ENCODE measurements around the gene TJP1. TPM values are rescaled to one million over a fixed set of nuclear protein-coding genes. Genes with fewer than 3 reads are reported as not detected.

Gene TJP1
- total and polyA plus RNA-seq, 2 of the 8 experiments (the other 6 are each of a cell fraction or from before 2014, with no cell fraction given): 46.3 to 138 TPM

- H3K14ac ChIP-seq (ENCODE audit: insufficient read length): no peak overlapping the region
- POLR2A ChIA-PET (ENCODE audit: partially characterized antibody): no interaction called here
- no peaks in the 10 kb centered on the region for H3K23me2 ChIP-seq (ENCODE audit: low read depth, low read length)
- H2BK12ac ChIP-seq (ENCODE audit: low read depth, low read length): no peak overlapping the region
- no peaks in the 10 kb centered on the region for H3K27me3 ChIP-seq (replicated peaks in 1 of 4; ENCODE audit: control insufficient read depth in 3 of 4, extremely low read depth in 1 of 4, insufficient read depth in 3 of 4, low read length in 3 of 4)
- no peak overlapping the region for H4K91ac ChIP-seq (replicated peaks; ENCODE audit: insufficient read length, low read length)
- CTCF ChIA-PET (ENCODE audit: partially characterized antibody): interaction anchor here (0.6 to 1.0 kb wide), 2 partner anchors 64 to 131 kb away, joined by 3 read pairs; no protein-coding TSS in a partner anchor
- H3K36me3 ChIP-seq (ENCODE audit: control insufficient read depth in 2 of 4, insufficient read depth in 4 of 4, low read length in 3 of 4): peaks cover 0 to 14% (median 5%) of the 10 kb centered on the region in 4 experiments; a peak in 2 of 8 replicates
- DNase-seq (ENCODE audit: low read depth in 1 of 2, low spot score in 2 of 2) (no peak), FAIRE-seq (no peak)
- no peaks in the 10 kb centered on the region for H4K20me1 ChIP-seq (replicated peaks in 1 of 2; ENCODE audit: control insufficient read depth in 1 of 2, insufficient read depth in 2 of 2, low read length in 2 of 2)
- peaks cover 3 to 82% of the 10 kb centered on the region in 2 experiments; a peak in 2 of 4 replicates for H3K79me2 ChIP-seq (ENCODE audit: control insufficient read depth in 1 of 2, insufficient read depth in 2 of 2, low read length in 2 of 2)
- no peak overlapping the region for H3K27ac ChIP-seq (ENCODE audit: low read depth, low read length)
- H2BK120ac ChIP-seq (replicated peaks; ENCODE audit: low read depth, low read length): no peak overlapping the region
- H3K4me2 ChIP-seq (ENCODE audit: insufficient read depth in 1 of 2, low read depth in 2 of 2, low read length in 2 of 2): no peak overlapping the region
- H3K18ac ChIP-seq (ENCODE audit: extremely low read depth, low read length): no peak overlapping the region
- H3K79me1 ChIP-seq (ENCODE audit: low read depth, low read length): peaks cover 2% of the 10 kb centered on the region
- no peak overlapping the region for H3K9ac ChIP-seq (replicated peaks in 1 of 4; ENCODE audit: extremely low read depth in 1 of 4, low read depth in 3 of 4, low read length in 3 of 4)
- H2AK5ac ChIP-seq (ENCODE audit: low read depth, low read length): no peak overlapping the region
- H3K4me1 ChIP-seq (replicated peaks in 1 of 4; ENCODE audit: control insufficient read depth in 3 of 4, insufficient read depth in 4 of 4, low read length in 3 of 4): no peaks in the 10 kb centered on the region
- 89% methylated on average over 1 of the region's 1 CpG; no CpG with 5 or more reads in 1 of the 2 experiments for WGBS, 2 experiments (ENCODE audit: extremely low coverage in 1 of 2, insufficient coverage in 1 of 2, insufficient read length in 1 of 2, insufficient replicate concordance in 2 of 2, low coverage in 1 of 2, low lambda C conversion rate in 2 of 2, missing lambda C conversion rate in 1 of 2)
- no peak overlapping the region for H3K56ac ChIP-seq (replicated peaks; ENCODE audit: insufficient read length, low read depth, low read length)
- no peaks in the 10 kb centered on the region for H3K9me3 ChIP-seq (ENCODE audit: insufficient read depth in 2 of 2, low read depth in 1 of 2, low read length in 1 of 2)
- no peak overlapping the region for H3K23ac ChIP-seq (ENCODE audit: insufficient read length)
- no peak overlapping the region for H2BK5ac ChIP-seq (ENCODE audit: low read depth, low read length)
- H4K8ac ChIP-seq (ENCODE audit: extremely low read depth, insufficient read depth, low read length): no peak overlapping the region
- no peak overlapping the region for H3K4me3 ChIP-seq (ENCODE audit: extremely low read depth in 1 of 4, insufficient read depth in 2 of 4, low read depth in 3 of 4, low read length in 4 of 4)
- no peak overlapping the region for H2AFZ ChIP-seq (ENCODE audit: low read length)
- H2BK15ac ChIP-seq (ENCODE audit: low read length): no peak overlapping the region
- no peak overlapping the region for H4K5ac ChIP-seq (ENCODE audit: insufficient read length, low read depth, low read length)
- H3K4ac ChIP-seq (replicated peaks; ENCODE audit: insufficient read length, low read depth, low read length): no peak overlapping the region
- no peak overlapping the region for H2BK20ac ChIP-seq (ENCODE audit: low read length)
- TF ChIP-seq RFX5 (IDR thresholded peaks at IDR 0.05; ENCODE audit: borderline replicate concordance, low read depth, low read length) (no peak), CHD1 (IDR thresholded peaks at IDR 0.05; ENCODE audit: low read depth, low read length) (no peak), RAD21 (IDR thresholded peaks at IDR 0.05 in 1 of 2, conservative IDR thresholded peaks at IDR 0.05 in 1 of 2; ENCODE audit: low read depth in 2 of 2, low read length in 2 of 2) (no peak), YY1 (IDR thresholded peaks at IDR 0.05; ENCODE audit: low read depth, low read length) (no peak), RXRA (IDR thresholded peaks at IDR 0.05; ENCODE audit: insufficient read depth, low read depth, low read length) (no peak), KDM4A (IDR thresholded peaks at IDR 0.05; ENCODE audit: low read depth, low read length, severe bottlenecking) (no peak), FOSL1 (IDR thresholded peaks at IDR 0.05; ENCODE audit: insufficient read depth, low read depth, low read length) (no peak), TAF7 (optimal IDR thresholded peaks at IDR 0.05; ENCODE audit: borderline replicate concordance, low read depth, low read length) (no peak), SIN3A (conservative IDR thresholded peaks at IDR 0.05 in 1 of 2, IDR thresholded peaks at IDR 0.05 in 1 of 2; ENCODE audit: low read depth in 1 of 2, low read length in 2 of 2) (no peak), EP300 (IDR thresholded peaks at IDR 0.05; ENCODE audit: borderline replicate concordance in 1 of 2, low read depth in 2 of 2, low read length in 2 of 2) (no peak), CTBP2 (IDR thresholded peaks at IDR 0.05; ENCODE audit: borderline replicate concordance, insufficient read depth, insufficient read length, low read length) (no peak)
Observed at GRCh38 chr15:29795610-29796009, 26.7 kb downstream of the TJP1 start.
